Ovary (tissue), 3 donors: ENCODE results near the gene BOLL.

ENCODE experiments used
- CTCF ChIP-seq, 3 donors: fragments of 450-650 bp in 2 of 3; fragments of 200-600 bp in 1 of 3; IDR thresholded peaks; one replicate each; pipeline versions ENCODE4 v1.5.1 to v1.8.0; 2016 to 2022; ENCODE audit warnings: antibody characterized with exemption in 3 of 3, mild to moderate bottlenecking in 1 of 3
- POLR2A ChIP-seq: fragments of 450-650 bp; IDR thresholded peaks from one replicate; pipeline ENCODE4 v1.6.1; 2017; ENCODE audit warnings: antibody characterized with exemption, mild to moderate bottlenecking, moderate library complexity
- donor health status: DM: no; HTN: no; CAD: no.

- TF ChIP-seq CTCF (IDR thresholded peaks at IDR 0.05) (no peak), POLR2A (no peak)
Measured at GRCh38 chr2:197740200-197740599, 44.9 kb downstream of the BOLL start.
